ENCODE measurements around the gene MIOS.

DNA sequence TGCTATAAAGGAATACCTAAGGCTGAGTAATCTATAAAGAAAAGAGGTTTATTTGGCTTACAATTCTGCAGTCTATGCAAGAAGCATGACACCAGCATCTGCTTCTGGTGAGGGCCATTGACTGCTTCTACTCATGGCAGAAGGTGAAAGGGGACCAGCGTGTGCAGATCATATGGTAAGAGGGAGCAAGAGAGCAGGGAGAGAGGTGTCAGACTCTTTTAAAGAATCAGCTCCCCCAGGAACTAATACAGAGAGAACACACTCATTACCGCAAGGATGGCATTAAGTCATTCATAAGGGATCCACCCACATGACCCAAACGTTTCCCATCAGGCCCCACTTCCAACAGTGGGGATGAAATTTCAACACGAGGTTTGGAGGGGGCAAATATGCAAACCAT is 27.5 kb upstream of the MIOS start:
- TF ChIP-seq, protein P1, sequence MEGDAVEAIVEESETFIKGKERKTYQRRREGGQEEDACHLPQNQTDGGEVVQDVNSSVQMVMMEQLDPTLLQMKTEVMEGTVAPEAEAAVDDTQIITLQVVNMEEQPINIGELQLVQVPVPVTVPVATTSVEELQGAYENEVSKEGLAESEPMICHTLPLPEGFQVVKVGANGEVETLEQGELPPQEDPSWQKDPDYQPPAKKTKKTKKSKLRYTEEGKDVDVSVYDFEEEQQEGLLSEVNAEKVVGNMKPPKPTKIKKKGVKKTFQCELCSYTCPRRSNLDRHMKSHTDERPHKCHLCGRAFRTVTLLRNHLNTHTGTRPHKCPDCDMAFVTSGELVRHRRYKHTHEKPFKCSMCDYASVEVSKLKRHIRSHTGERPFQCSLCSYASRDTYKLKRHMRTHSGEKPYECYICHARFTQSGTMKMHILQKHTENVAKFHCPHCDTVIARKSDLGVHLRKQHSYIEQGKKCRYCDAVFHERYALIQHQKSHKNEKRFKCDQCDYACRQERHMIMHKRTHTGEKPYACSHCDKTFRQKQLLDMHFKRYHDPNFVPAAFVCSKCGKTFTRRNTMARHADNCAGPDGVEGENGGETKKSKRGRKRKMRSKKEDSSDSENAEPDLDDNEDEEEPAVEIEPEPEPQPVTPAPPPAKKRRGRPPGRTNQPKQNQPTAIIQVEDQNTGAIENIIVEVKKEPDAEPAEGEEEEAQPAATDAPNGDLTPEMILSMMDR (IDR thresholded peaks at IDR 0.05), result no peak
- TF ChIP-seq POLR2A (IDR thresholded peaks at IDR 0.05), result no peak
